HEK293 (cell line): ENCODE results near the gene CD40LG.

Source experiments
- CTCF ChIA-PET: fragments of 350-600 bp; formaldehyde crosslinking; extraction: SDS; loops from one replicate; lab custom pipeline; 2021; ENCODE audit warnings: antibody characterized with exemption; lab: Yijun Ruan, JAX
- POLR2A ChIA-PET: fragments of 300-600 bp; formaldehyde crosslinking; extraction: SDS; loops from one replicate; lab custom pipeline; 2020; ENCODE audit warnings: antibody characterized with exemption, inconsistent platforms; lab: Yijun Ruan, JAX
- H3K27ac ChIP-seq: fragments of 200-500 bp; sonication (Bioruptor generic); 2 replicates; pipeline ENCODE4 v1.5.1; 2014; ENCODE audit warnings: low read depth, low read length, control low read depth, inconsistent platforms; ENCODE audit errors: extremely low read depth
- H3K36me3 ChIP-seq, 2 experiments: fragments of 200-500 bp in 1 of 2; sonication (Bioruptor generic) in 1 of 2; 1 replicate in 1 of 2; 2 replicates in 1 of 2; pipeline ENCODE4 v1.5.1; 2014 to 2017; ENCODE audit warnings: inconsistent platforms in 2 of 2, low read length in 2 of 2; ENCODE audit not compliant: control insufficient read depth in 2 of 2, insufficient read depth in 1 of 2
- H3K4me1 ChIP-seq: fragments of 200-500 bp; sonication (Bioruptor generic); 2 replicates; pipeline ENCODE4 v1.5.1; 2014; ENCODE audit warnings: mild to moderate bottlenecking, low read length, inconsistent platforms; ENCODE audit not compliant: control insufficient read depth, insufficient read depth
- H3K4me3 ChIP-seq: 2 replicates; pipeline ENCODE4 v1.5.1; 2011; ENCODE audit warnings: low read depth, mild to moderate bottlenecking, control low read depth, low read length, moderate library complexity
- H3K9me3 ChIP-seq: fragments of 200-500 bp; sonication (Bioruptor generic); 2 replicates; pipeline ENCODE4 v1.5.1; 2014; ENCODE audit warnings: low read depth, low read length, inconsistent platforms; ENCODE audit not compliant: control insufficient read depth, insufficient read depth
- ATF2 ChIP-seq: fragments of 450-650 bp; formaldehyde crosslinking; IDR thresholded peaks from 2 replicates; pipeline ENCODE4 v1.5.1; 2016; ENCODE audit warnings: missing biosample characterization, missing genetic modification characterization, low read depth
- BCL11B ChIP-seq: fragments of 450-650 bp; formaldehyde crosslinking; IDR thresholded peaks from 2 replicates; pipeline ENCODE4 v1.5.1; 2016; ENCODE audit warnings: low read depth, missing biosample characterization, missing genetic modification characterization
- FEZF1 ChIP-seq: fragments of 450-650 bp; formaldehyde crosslinking; IDR thresholded peaks from 2 replicates; pipeline ENCODE4 v1.5.1; 2016; ENCODE audit warnings: missing biosample characterization, missing genetic modification characterization
- GLIS2 ChIP-seq: fragments of 450-650 bp; formaldehyde crosslinking; IDR thresholded peaks from 2 replicates; pipeline ENCODE4 v1.5.1; 2016; ENCODE audit warnings: missing biosample characterization, missing genetic modification characterization
- IKZF3 ChIP-seq: fragments of 450-650 bp; IDR thresholded peaks from 2 replicates; pipeline ENCODE4 v1.5.0; 2018; ENCODE audit warnings: missing biosample characterization, mild to moderate bottlenecking, missing genetic modification characterization, moderate library complexity
- PRDM4 ChIP-seq: fragments of 450-650 bp; formaldehyde crosslinking; IDR thresholded peaks from 2 replicates; pipeline ENCODE4 v1.5.1; 2017; ENCODE audit warnings: missing biosample characterization, missing genetic modification characterization
- SALL2 ChIP-seq: fragments of 450-650 bp; formaldehyde crosslinking; IDR thresholded peaks from 2 replicates; pipeline ENCODE4 v1.5.0; 2017; ENCODE audit warnings: missing biosample characterization, mild to moderate bottlenecking, missing genetic modification characterization, borderline replicate concordance
- ZNF114 ChIP-seq: fragments of 450-650 bp; formaldehyde crosslinking; IDR thresholded peaks from 2 replicates; pipeline ENCODE4 v1.5.0; 2017; ENCODE audit warnings: missing biosample characterization, missing genetic modification characterization
- ZNF155 ChIP-seq: fragments of 450-650 bp; formaldehyde crosslinking; IDR thresholded peaks from 2 replicates; pipeline ENCODE4 v1.5.1; 2016; ENCODE audit warnings: missing biosample characterization, missing genetic modification characterization
- ZNF174 ChIP-seq: fragments of 450-650 bp; formaldehyde crosslinking; IDR thresholded peaks from 2 replicates; pipeline ENCODE4 v1.5.0; 2017; ENCODE audit warnings: missing biosample characterization, mild to moderate bottlenecking, missing genetic modification characterization
- ZNF2 ChIP-seq: fragments of 450-650 bp; formaldehyde crosslinking; IDR thresholded peaks from 2 replicates; pipeline ENCODE4 v1.5.1; 2016; ENCODE audit warnings: missing biosample characterization, missing genetic modification characterization
- ZNF416 ChIP-seq: fragments of 450-650 bp; formaldehyde crosslinking; IDR thresholded peaks from 2 replicates; pipeline ENCODE4 v1.5.1; 2016; ENCODE audit warnings: missing biosample characterization, missing genetic modification characterization
- ZNF514 ChIP-seq: fragments of 450-650 bp; formaldehyde crosslinking; IDR thresholded peaks from 2 replicates; pipeline ENCODE4 v1.5.1; 2016; ENCODE audit warnings: missing biosample characterization, missing genetic modification characterization
- ZNF585B ChIP-seq: fragments of 450-650 bp; formaldehyde crosslinking; IDR thresholded peaks from 2 replicates; pipeline ENCODE4 v1.5.1; 2016; ENCODE audit warnings: missing biosample characterization, missing genetic modification characterization
- ZNF664 ChIP-seq: fragments of 450-650 bp; formaldehyde crosslinking; IDR thresholded peaks from 2 replicates; pipeline ENCODE4 v1.5.1; 2016; ENCODE audit warnings: missing biosample characterization, missing genetic modification characterization
- ZNF791 ChIP-seq: fragments of 450-650 bp; formaldehyde crosslinking; IDR thresholded peaks from 2 replicates; pipeline ENCODE4 v1.5.1; 2016; ENCODE audit warnings: missing biosample characterization, missing genetic modification characterization
- TF ChIP-seq, protein P1 (sequence below): fragments of 450-650 bp; formaldehyde crosslinking; IDR thresholded peaks from 2 replicates; pipeline ENCODE4 v1.5.1; 2016; ENCODE audit warnings: missing biosample characterization, missing genetic modification characterization

CD40LG gene

GRCh38 chrX:136646602-136647239 lies 1.2 kb upstream of the CD40LG start (continued):
- TF ChIP-seq, protein P1, sequence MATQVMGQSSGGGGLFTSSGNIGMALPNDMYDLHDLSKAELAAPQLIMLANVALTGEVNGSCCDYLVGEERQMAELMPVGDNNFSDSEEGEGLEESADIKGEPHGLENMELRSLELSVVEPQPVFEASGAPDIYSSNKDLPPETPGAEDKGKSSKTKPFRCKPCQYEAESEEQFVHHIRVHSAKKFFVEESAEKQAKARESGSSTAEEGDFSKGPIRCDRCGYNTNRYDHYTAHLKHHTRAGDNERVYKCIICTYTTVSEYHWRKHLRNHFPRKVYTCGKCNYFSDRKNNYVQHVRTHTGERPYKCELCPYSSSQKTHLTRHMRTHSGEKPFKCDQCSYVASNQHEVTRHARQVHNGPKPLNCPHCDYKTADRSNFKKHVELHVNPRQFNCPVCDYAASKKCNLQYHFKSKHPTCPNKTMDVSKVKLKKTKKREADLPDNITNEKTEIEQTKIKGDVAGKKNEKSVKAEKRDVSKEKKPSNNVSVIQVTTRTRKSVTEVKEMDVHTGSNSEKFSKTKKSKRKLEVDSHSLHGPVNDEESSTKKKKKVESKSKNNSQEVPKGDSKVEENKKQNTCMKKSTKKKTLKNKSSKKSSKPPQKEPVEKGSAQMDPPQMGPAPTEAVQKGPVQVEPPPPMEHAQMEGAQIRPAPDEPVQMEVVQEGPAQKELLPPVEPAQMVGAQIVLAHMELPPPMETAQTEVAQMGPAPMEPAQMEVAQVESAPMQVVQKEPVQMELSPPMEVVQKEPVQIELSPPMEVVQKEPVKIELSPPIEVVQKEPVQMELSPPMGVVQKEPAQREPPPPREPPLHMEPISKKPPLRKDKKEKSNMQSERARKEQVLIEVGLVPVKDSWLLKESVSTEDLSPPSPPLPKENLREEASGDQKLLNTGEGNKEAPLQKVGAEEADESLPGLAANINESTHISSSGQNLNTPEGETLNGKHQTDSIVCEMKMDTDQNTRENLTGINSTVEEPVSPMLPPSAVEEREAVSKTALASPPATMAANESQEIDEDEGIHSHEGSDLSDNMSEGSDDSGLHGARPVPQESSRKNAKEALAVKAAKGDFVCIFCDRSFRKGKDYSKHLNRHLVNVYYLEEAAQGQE, result no peak
- TF ChIP-seq SALL2 (tag by site-specific recombination) (no peak), FEZF1 (tag by site-specific recombination) (no peak), ZNF514 (tag by site-specific recombination) (no peak), ZNF416 (tag by site-specific recombination) (no peak), ZNF664 (tag by site-specific recombination) (no peak), ZNF114 (tag by site-specific recombination) (no peak), ZNF174 (no peak)

DNA sequence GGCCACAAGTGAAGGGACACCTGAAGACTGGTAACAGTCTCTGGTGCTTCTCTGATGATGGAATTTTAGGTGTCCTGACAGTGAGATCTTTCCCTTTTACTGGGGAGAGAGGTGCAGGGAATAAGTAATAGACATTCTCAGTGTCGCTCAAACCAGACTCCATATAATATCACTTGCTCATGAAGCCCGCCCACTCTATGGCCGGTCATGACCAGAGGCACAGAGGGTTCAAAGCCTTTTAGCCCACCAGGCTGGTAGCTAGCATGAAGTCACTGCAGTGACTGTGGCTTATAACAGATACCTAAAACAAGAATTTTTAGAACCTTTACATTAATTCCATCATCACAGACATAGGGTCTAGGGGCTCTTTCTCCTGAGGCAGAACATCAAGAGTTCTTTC lies 2.9 kb downstream of the CD40LG start:
- H3K27ac ChIP-seq, result no peak overlapping the region
- no peaks in the 10 kb centered on the region for H3K9me3 ChIP-seq
- ChIA-PET POLR2A (no interaction called here), CTCF (no interaction called here)
- no peaks in the 10 kb centered on the region for H3K4me1 ChIP-seq
- H3K4me3 ChIP-seq, result no peak overlapping the region
- H3K36me3 ChIP-seq, result no peaks in the 10 kb centered on the region
- TF ChIP-seq BCL11B (tag by site-specific recombination) (no peak), ATF2 (tag by site-specific recombination) (no peak), ZNF2 (tag by site-specific recombination) (no peak)
- TF ChIP-seq, all 188 proteins: peak for 0

GRCh38 chrX:136652822-136653723 lies 5.1 kb downstream of the CD40LG start:
- Histone ChIP-seq H3K4me1 (no peaks in the 10 kb centered on the region), H3K36me3 (no peaks in the 10 kb centered on the region), H3K27ac (no peak overlapping the region), H3K9me3 (no peaks in the 10 kb centered on the region), H3K4me3 (no peak overlapping the region)
- POLR2A ChIA-PET, result no interaction called here
- CTCF ChIA-PET, result interaction anchor here (0.7 kb wide), 2 partner anchors 490 to 1781 kb away, joined by 4 read pairs; no protein-coding TSS in a partner anchor
- no peak for TF ChIP-seq IKZF3 (tag by site-specific recombination)
- TF ChIP-seq PRDM4 (tag by site-specific recombination), result no peak
- no peak for TF ChIP-seq GLIS2
- no peak for TF ChIP-seq ZNF155
- no peak for TF ChIP-seq ZNF791 (tag by site-specific recombination)
- no peak for TF ChIP-seq ZNF585B (tag by site-specific recombination)
